GM23338 (cell line): Measurements from ENCODE around the gene ZNF516. TPM values are rescaled to one million over a fixed set of nuclear protein-coding genes. Genes with fewer than 3 reads are reported as not detected.

Source experiments
- ATAC-seq: fragments of 200-7000 bp; cut with Tn5 transposase; 3 replicates; pipeline ENCODE4 v1.9.1; 2020
- DNase-seq: peaks from one replicate; pipeline ENCODE4 v3.0.0-alpha.2; 2015; ENCODE audit warnings: low spot score
- H2AFZ ChIP-seq: fragments of 200-600 bp; sonication (generic); 2 replicates; pipeline ENCODE4 v1.8.0; 2016; ENCODE audit warnings: antibody characterized with exemption, mild to moderate bottlenecking, moderate library complexity
- H3F3A ChIP-seq: fragments of 200-600 bp; sonication (generic); replicated peaks from 2 replicates; pipeline ENCODE4 v1.8.0; 2017; ENCODE audit warnings: antibody characterized with exemption, mixed run types, low read depth
- H3K27ac ChIP-seq: fragments of 200-600 bp; sonication (generic); 2 replicates; pipeline ENCODE4 v1.6.1; 2016; ENCODE audit warnings: low read depth
- H3K27me3 ChIP-seq: fragments of 200-600 bp; sonication (generic); 2 replicates; pipeline ENCODE4 v1.8.0; 2016; ENCODE audit warnings: mild to moderate bottlenecking, mixed run types, moderate library complexity; ENCODE audit not compliant: insufficient read depth
- H3K36me3 ChIP-seq: fragments of 200-600 bp; sonication (generic); 2 replicates; pipeline ENCODE4 v1.8.0; 2016; ENCODE audit warnings: mild to moderate bottlenecking; ENCODE audit not compliant: insufficient read depth
- H3K4me1 ChIP-seq: fragments of 200-600 bp; sonication (generic); 2 replicates; pipeline ENCODE4 v1.8.0; 2016; ENCODE audit warnings: mild to moderate bottlenecking, moderate library complexity; ENCODE audit not compliant: insufficient read depth
- H3K4me2 ChIP-seq: fragments of 200-600 bp; sonication (generic); 2 replicates; pipeline ENCODE4 v1.7.1; 2017; ENCODE audit warnings: mixed run types
- H3K4me3 ChIP-seq: fragments of 200-600 bp; sonication (generic); 2 replicates; pipeline ENCODE4 v1.6.1; 2016; ENCODE audit warnings: mixed run types
- H3K79me2 ChIP-seq: fragments of 200-600 bp; sonication (generic); replicated peaks from 2 replicates; pipeline ENCODE4 v1.8.0; 2017; ENCODE audit warnings: mild to moderate bottlenecking; ENCODE audit not compliant: insufficient read depth
- H3K9me2 ChIP-seq: fragments of 200-600 bp; sonication (generic); 2 replicates; pipeline ENCODE4 v1.8.0; 2017; ENCODE audit not compliant: insufficient read depth
- H4K20me1 ChIP-seq: fragments of 200-600 bp; sonication (generic); replicated peaks from 2 replicates; pipeline ENCODE4 v1.8.0; 2017; ENCODE audit warnings: mild to moderate bottlenecking; ENCODE audit not compliant: insufficient read depth
- H3K27ac Mint-ChIP-seq: 2 replicates; pipeline ENCODE4 v1.8.0; 2020; ENCODE audit warnings: inconsistent platforms, mild to moderate bottlenecking, moderate library complexity, mixed read lengths
- H3K27me3 Mint-ChIP-seq: 3 replicates; pipeline ENCODE4 v1.8.0; 2022; ENCODE audit warnings: low read depth, mild to moderate bottlenecking, moderate library complexity, mixed read lengths, inconsistent platforms; ENCODE audit not compliant: insufficient read depth, poor library complexity
- H3K36me3 Mint-ChIP-seq: 3 replicates; pipeline ENCODE4 v1.8.0; 2021; ENCODE audit warnings: low read depth, mild to moderate bottlenecking, inconsistent platforms, moderate library complexity, mixed read lengths
- H3K4me1 Mint-ChIP-seq: 3 replicates; pipeline ENCODE4 v1.8.0; 2020; ENCODE audit warnings: mild to moderate bottlenecking, inconsistent platforms, mixed read lengths
- H3K4me3 Mint-ChIP-seq: 3 replicates; pipeline ENCODE4 v1.8.0; 2021; ENCODE audit warnings: moderate library complexity, mild to moderate bottlenecking, inconsistent platforms, mixed read lengths
- H3K9me3 Mint-ChIP-seq: 3 replicates; pipeline ENCODE4 v1.8.0; 2020; ENCODE audit warnings: moderate library complexity, mild to moderate bottlenecking, inconsistent platforms, mixed read lengths
- CREB1 ChIP-seq: fragments of 250-450 bp; sonication (Bioruptor Pico); IDR thresholded peaks from 2 replicates; pipeline ENCODE4 v1.5.0; 2020; ENCODE audit warnings: low read depth, mild to moderate bottlenecking, moderate library complexity
- EZH2phosphoT487 ChIP-seq: fragments of 200-600 bp; sonication (generic); IDR thresholded peaks from one replicate; pipeline ENCODE4 v1.8.1; 2018; ENCODE audit warnings: antibody characterized with exemption; ENCODE audit not compliant: unreplicated experiment
- NANOG ChIP-seq: IDR thresholded peaks from 2 replicates; pipeline ENCODE4 v1.6.1; 2016; ENCODE audit warnings: antibody characterized with exemption, borderline replicate concordance
- POLR2AphosphoS5 ChIP-seq: IDR thresholded peaks from 2 replicates; pipeline ENCODE4 v1.6.1; 2016; ENCODE audit warnings: antibody characterized with exemption, low read depth
- REST ChIP-seq: IDR thresholded peaks from one replicate; pipeline ENCODE4 v1.6.1; 2018; ENCODE audit warnings: antibody characterized with exemption; ENCODE audit not compliant: unreplicated experiment
- ZNF114 ChIP-seq: fragments of 250-450 bp; sonication (Bioruptor Pico); IDR thresholded peaks from 2 replicates; pipeline ENCODE4 v1.5.0; 2020; ENCODE audit warnings: mild to moderate bottlenecking, moderate library complexity
- ZNF462 ChIP-seq: fragments of 250-450 bp; sonication (Bioruptor Pico); IDR thresholded peaks from 2 replicates; pipeline ENCODE4 v1.5.0; 2020; ENCODE audit warnings: mild to moderate bottlenecking, moderate library complexity
- polyA plus RNA-seq: library from polyadenylated mRNA; unstranded; fragments of >200 nt; fragmentation: Nextera tagmentation; extraction: Ambion mirVana; gene quantifications from 2 replicates; pipeline ENCODE4 v1.2.1, GENCODE V29; 2016
- total RNA-seq: library from RNA; depleted of rRNA; stranded (reverse); fragments of >200 nt; shearing (Covaris generic); gene quantifications from 2 replicates; pipeline ENCODE4 v1.2.3, GENCODE V29; 2014

Gene ZNF516
- total and polyA plus RNA-seq, 2 experiments from 2014 or later: 11.9 to 24.2 TPM

- Histone ChIP-seq H3F3A (no peaks in the 10 kb centered on the region), H3K27ac (no peak overlapping the region), H3K4me1 (no peaks in the 10 kb centered on the region), H4K20me1 (no peaks in the 10 kb centered on the region), H3K4me3 (no peak overlapping the region), H2AFZ (no peak overlapping the region), H3K9me2 (no peaks in the 10 kb centered on the region), H3K79me2 (no peaks in the 10 kb centered on the region), H3K27me3 (no peaks in the 10 kb centered on the region), H3K36me3 (no peaks in the 10 kb centered on the region), H3K4me2 (no peak overlapping the region)
- H3K4me1 Mint-ChIP-seq: peaks cover 20% of the 10 kb centered on the region
- peaks cover 16% of the 10 kb centered on the region for H3K36me3 Mint-ChIP-seq
- peaks cover 12% of the 10 kb centered on the region for H3K27me3 Mint-ChIP-seq
- no peak for ATAC-seq
- TF ChIP-seq ZNF114 (CRISPR knock-in tag): no peak
- TF ChIP-seq EZH2phosphoT487: no peak
- no peak for TF ChIP-seq ZNF462 (CRISPR knock-in tag)
- no peak for TF ChIP-seq CREB1 (CRISPR knock-in tag)
- TF ChIP-seq REST: no peak
- TF ChIP-seq NANOG: no peak
- TF ChIP-seq POLR2AphosphoS5: no peak
- no peaks in the 10 kb centered on the region; the same call in 2 of the 3 replicates for H3K9me3 Mint-ChIP-seq
- DNase-seq: no peak
- H3K4me3 Mint-ChIP-seq: no peak overlapping the region
- H3K27ac Mint-ChIP-seq: no peak overlapping the region
Measured at GRCh38 chr18:76382275-76382674, 112.8 kb downstream of the ZNF516 start.
